Measurements from ENCODE around the gene PGGHG.

- TF ChIP-seq CTCF (IDR thresholded peaks at IDR 0.05) = no peak
- TF ChIP-seq POLR2A (IDR thresholded peaks at IDR 0.05) = no peak
Measured at GRCh38 chr11:339963-340362, 51.0 kb downstream of the PGGHG start.
